Measurements from ENCODE around the gene PPOX.

Gene PPOX

GRCh38 chr1:161185732-161186311 is 19.6 kb downstream of the PPOX start:
- H4K20me1 ChIP-seq (ENCODE audit: low read depth, low read length), result no peaks in the 10 kb centered on the region
- TF ChIP-seq EZH2phosphoT487 (conservative IDR thresholded peaks at IDR 0.05; ENCODE audit: low read length), result no peak
- TF ChIP-seq, protein P1, sequence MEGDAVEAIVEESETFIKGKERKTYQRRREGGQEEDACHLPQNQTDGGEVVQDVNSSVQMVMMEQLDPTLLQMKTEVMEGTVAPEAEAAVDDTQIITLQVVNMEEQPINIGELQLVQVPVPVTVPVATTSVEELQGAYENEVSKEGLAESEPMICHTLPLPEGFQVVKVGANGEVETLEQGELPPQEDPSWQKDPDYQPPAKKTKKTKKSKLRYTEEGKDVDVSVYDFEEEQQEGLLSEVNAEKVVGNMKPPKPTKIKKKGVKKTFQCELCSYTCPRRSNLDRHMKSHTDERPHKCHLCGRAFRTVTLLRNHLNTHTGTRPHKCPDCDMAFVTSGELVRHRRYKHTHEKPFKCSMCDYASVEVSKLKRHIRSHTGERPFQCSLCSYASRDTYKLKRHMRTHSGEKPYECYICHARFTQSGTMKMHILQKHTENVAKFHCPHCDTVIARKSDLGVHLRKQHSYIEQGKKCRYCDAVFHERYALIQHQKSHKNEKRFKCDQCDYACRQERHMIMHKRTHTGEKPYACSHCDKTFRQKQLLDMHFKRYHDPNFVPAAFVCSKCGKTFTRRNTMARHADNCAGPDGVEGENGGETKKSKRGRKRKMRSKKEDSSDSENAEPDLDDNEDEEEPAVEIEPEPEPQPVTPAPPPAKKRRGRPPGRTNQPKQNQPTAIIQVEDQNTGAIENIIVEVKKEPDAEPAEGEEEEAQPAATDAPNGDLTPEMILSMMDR (IDR thresholded peaks at IDR 0.05; ENCODE audit: insufficient read depth, low read length, poor library complexity, severe bottlenecking), result no peak
- no peak overlapping the region for H3K9ac ChIP-seq (ENCODE audit: low read length)
- H3K36me3 ChIP-seq (ENCODE audit: low read length), result no peaks in the 10 kb centered on the region
- H3K4me3 ChIP-seq (ENCODE audit: insufficient read depth, low read length, poor library complexity, severe bottlenecking), result peak overlapping the region; percentile 9
- peaks cover 4% of the 10 kb centered on the region; the same call in 1 of the 2 replicates for H3F3A ChIP-seq (ENCODE audit: insufficient read depth)
- peak overlapping the region; percentile 46 for H3K27ac ChIP-seq (ENCODE audit: low read depth, low read length)
- H3K9me3 ChIP-seq (ENCODE audit: insufficient read depth, low read length), result no peaks in the 10 kb centered on the region
- H2AFZ ChIP-seq (ENCODE audit: low read depth, low read length, severe bottlenecking), result peak overlapping the region; percentile 66
- H3K27me3 ChIP-seq (ENCODE audit: low read length), result no peaks in the 10 kb centered on the region
- H3K4me2 ChIP-seq (ENCODE audit: low read depth, low read length, poor library complexity, severe bottlenecking), result peak overlapping the region; percentile 46
- no peaks in the 10 kb centered on the region for H3K9me2 ChIP-seq (replicated peaks; ENCODE audit: insufficient read depth, low read length)
- H3K79me2 ChIP-seq (ENCODE audit: insufficient read depth, low read length), result no peaks in the 10 kb centered on the region

DNA sequence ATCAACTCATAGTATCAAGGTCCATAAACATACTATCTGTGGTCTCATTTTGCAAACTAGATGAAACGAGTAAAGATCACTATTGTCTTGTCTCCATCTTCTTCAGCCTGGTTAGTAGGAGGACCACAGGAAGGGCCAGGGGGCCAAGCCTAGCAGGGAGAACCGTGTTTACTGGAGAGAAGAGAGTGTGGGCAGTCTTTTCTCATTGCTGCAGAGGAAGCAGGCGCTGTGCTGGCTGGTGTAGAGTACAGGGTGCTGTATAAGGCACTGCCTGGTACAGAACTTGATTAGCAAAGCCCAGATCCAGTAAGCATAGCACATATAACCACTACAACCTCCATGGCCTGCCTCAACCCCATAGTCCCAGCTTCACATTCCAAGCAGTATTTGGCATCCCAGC is 21.1 kb downstream of the PPOX start:
- Histone ChIP-seq H3K36me3 (ENCODE audit: low read length) (no peaks in the 10 kb centered on the region), H3F3A (ENCODE audit: insufficient read depth) (peaks cover 4% of the 10 kb centered on the region; the same call in 1 of the 2 replicates), H3K9ac (ENCODE audit: low read length) (no peak overlapping the region), H3K27me3 (ENCODE audit: low read length) (no peaks in the 10 kb centered on the region), H3K9me2 (replicated peaks; ENCODE audit: insufficient read depth, low read length) (no peaks in the 10 kb centered on the region), H3K79me2 (ENCODE audit: insufficient read depth, low read length) (no peaks in the 10 kb centered on the region), H3K4me2 (ENCODE audit: low read depth, low read length, poor library complexity, severe bottlenecking) (no peak overlapping the region), H3K9me3 (ENCODE audit: insufficient read depth, low read length) (no peaks in the 10 kb centered on the region), H3K4me3 (ENCODE audit: insufficient read depth, low read length, poor library complexity, severe bottlenecking) (no peak overlapping the region), H4K20me1 (ENCODE audit: low read depth, low read length) (no peaks in the 10 kb centered on the region), H2AFZ (ENCODE audit: low read depth, low read length, severe bottlenecking) (no peak overlapping the region), H3K27ac (ENCODE audit: low read depth, low read length) (no peak overlapping the region)
- TF ChIP-seq, protein P1 (IDR thresholded peaks at IDR 0.05; ENCODE audit: insufficient read depth, low read length, poor library complexity, severe bottlenecking), result no peak
- TF ChIP-seq EZH2phosphoT487 (conservative IDR thresholded peaks at IDR 0.05; ENCODE audit: low read length), result no peak

DNA sequence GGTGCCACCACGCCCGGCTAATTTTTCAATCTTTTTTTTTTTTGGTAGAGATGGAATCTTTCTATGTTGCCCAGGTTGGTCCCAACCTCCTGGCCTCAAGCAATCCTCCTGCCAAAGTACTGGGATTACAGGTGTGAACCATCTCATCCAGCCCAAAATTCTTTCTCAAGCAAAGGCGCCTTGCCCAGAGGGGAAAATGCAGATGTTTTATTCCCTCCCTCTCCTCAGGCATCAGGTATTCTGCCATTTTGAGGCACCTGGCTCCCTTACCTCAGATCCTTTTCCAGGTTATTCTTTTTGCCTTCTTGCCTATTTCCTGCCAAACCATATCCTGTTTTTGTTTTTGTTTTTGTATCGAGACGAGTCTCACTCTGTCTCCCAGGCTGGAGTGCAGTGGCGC is 22.2 kb downstream of the PPOX start:
- Histone ChIP-seq H3K9ac (ENCODE audit: low read length) (no peak overlapping the region), H3K9me2 (replicated peaks; ENCODE audit: insufficient read depth, low read length) (no peaks in the 10 kb centered on the region), H3K27me3 (ENCODE audit: low read length) (no peaks in the 10 kb centered on the region), H3K36me3 (ENCODE audit: low read length) (no peaks in the 10 kb centered on the region), H3K27ac (ENCODE audit: low read depth, low read length) (no peak overlapping the region), H3F3A (ENCODE audit: insufficient read depth) (peaks cover 4% of the 10 kb centered on the region; the same call in 1 of the 2 replicates), H3K79me2 (ENCODE audit: insufficient read depth, low read length) (no peaks in the 10 kb centered on the region), H2AFZ (ENCODE audit: low read depth, low read length, severe bottlenecking) (no peak overlapping the region), H3K4me3 (ENCODE audit: insufficient read depth, low read length, poor library complexity, severe bottlenecking) (no peak overlapping the region), H4K20me1 (ENCODE audit: low read depth, low read length) (no peaks in the 10 kb centered on the region), H3K9me3 (ENCODE audit: insufficient read depth, low read length) (no peaks in the 10 kb centered on the region), H3K4me2 (ENCODE audit: low read depth, low read length, poor library complexity, severe bottlenecking) (no peak overlapping the region)
- TF ChIP-seq EZH2phosphoT487 (conservative IDR thresholded peaks at IDR 0.05; ENCODE audit: low read length), result no peak

- H3F3A ChIP-seq (ENCODE audit: insufficient read depth), result peaks cover 4% of the 10 kb centered on the region; the same call in 1 of the 2 replicates
- H3K9ac ChIP-seq (ENCODE audit: low read length), result no peak overlapping the region
- H4K20me1 ChIP-seq (ENCODE audit: low read depth, low read length), result no peaks in the 10 kb centered on the region
- H2AFZ ChIP-seq (ENCODE audit: low read depth, low read length, severe bottlenecking), result no peak overlapping the region
- H3K4me3 ChIP-seq (ENCODE audit: insufficient read depth, low read length, poor library complexity, severe bottlenecking), result no peak overlapping the region
- H3K9me2 ChIP-seq (replicated peaks; ENCODE audit: insufficient read depth, low read length), result no peaks in the 10 kb centered on the region
- TF ChIP-seq, protein P1 (IDR thresholded peaks at IDR 0.05; ENCODE audit: insufficient read depth, low read length, poor library complexity, severe bottlenecking), result no peak
- no peak for TF ChIP-seq EZH2phosphoT487 (conservative IDR thresholded peaks at IDR 0.05; ENCODE audit: low read length)
- no peaks in the 10 kb centered on the region for H3K36me3 ChIP-seq (ENCODE audit: low read length)
- no peak overlapping the region for H3K27ac ChIP-seq (ENCODE audit: low read depth, low read length)
- no peaks in the 10 kb centered on the region for H3K9me3 ChIP-seq (ENCODE audit: insufficient read depth, low read length)
- no peaks in the 10 kb centered on the region for H3K79me2 ChIP-seq (ENCODE audit: insufficient read depth, low read length)
- H3K4me2 ChIP-seq (ENCODE audit: low read depth, low read length, poor library complexity, severe bottlenecking), result no peak overlapping the region
- no peaks in the 10 kb centered on the region for H3K27me3 ChIP-seq (ENCODE audit: low read length)
Observed at GRCh38 chr1:161189036-161189435, 22.8 kb downstream of the PPOX start.
